Peyer's patch (tissue), 4 donors: ENCODE data around the gene RELB.

Experiments
- CTCF ChIP-seq, 6 experiments: fragments of 450-650 bp in 4 of 6; fragments of 200-600 bp in 2 of 6; sonication (generic) in 1 of 6; IDR thresholded peaks; one replicate each; pipeline ENCODE4 v1.5.1; 2017 to 2019; ENCODE audit warnings: antibody characterized with exemption in 6 of 6, mild to moderate bottlenecking in 3 of 6, moderate library complexity in 1 of 6
- POLR2A ChIP-seq, 2 donors: fragments of 450-650 bp; IDR thresholded peaks; one replicate each; pipeline ENCODE4 v1.5.1; 2017; ENCODE audit warnings: antibody characterized with exemption in 2 of 2, mild to moderate bottlenecking in 2 of 2, moderate library complexity in 2 of 2

GRCh38 chr19:45051929-45052579 is 50.8 kb downstream of the RELB start:
- TF ChIP-seq CTCF (IDR thresholded peaks at IDR 0.05), result no peak
- TF ChIP-seq POLR2A (IDR thresholded peaks at IDR 0.05), result no peak
